HG03139 (cell line): ENCODE measurements around the gene PCED1B.

Experiments used
- ATAC-seq: cut with Tn5 transposase; IDR thresholded peaks from one replicate; pipeline ENCODE4 v1.9.1; 2021; ENCODE audit not compliant: unreplicated experiment

Gene PCED1B

DNA sequence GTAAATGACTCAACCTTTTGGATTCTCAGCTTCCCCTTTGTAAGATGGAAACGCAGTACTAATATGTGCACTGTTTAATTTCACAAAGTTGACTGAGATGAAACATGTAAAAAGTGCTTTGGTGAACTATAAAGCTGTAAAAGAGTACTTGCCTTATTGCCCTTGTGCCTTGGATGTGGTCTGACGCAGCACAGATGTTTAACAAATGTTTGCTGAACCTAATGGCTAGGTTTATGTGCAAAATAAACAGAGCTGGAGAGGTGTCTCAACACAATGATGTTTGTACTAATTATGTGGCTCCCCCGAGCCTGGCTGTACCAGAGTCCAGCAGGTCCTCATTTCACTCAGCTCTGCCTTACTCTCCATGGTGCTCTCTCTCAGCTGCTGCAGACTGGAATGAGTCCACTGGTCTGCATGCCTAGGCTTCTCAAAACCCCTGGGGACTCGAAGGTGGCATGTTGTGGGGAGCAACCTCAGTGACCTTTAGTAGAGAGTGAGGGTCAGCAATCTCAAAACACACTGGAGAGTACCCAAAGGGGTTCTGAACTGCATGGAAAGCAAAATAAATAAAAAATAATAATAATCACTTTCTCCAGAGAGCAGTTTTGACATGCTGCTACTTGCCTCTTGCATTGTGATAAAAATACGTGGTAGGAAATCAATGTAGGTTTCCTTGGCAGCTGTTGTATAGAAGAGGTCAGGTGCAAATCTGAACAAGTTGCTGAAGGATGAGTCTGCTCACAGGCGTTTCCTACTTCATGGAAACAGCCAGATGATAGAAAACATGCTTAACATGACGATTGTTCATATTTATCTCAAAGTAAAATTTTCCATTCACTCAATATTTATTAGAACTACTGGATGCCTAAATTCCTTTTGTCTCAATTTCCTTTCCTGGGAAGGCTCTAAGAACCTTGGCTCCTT, 8.9 kb downstream of the PCED1B start:
- no peak for ATAC-seq

DNA sequence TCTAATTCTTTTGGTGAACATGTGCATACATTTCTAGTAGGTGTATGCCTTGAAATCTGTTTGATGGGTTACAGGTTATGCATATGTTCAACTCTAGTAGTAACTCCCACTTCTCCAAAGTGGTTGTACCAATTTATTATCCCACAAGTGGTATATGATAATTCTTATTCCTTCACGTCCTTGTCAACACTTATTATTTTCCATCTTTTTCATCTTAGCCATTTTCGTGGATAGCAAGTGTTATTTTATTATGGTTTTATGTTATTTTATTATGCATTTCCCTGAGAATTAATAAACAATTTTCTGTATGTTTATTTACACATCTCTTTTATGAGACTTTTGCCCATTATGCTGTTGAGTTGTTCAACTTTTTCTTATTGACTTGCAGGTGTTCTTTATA, 11.6 kb downstream of the PCED1B start:
- no peak for ATAC-seq

DNA sequence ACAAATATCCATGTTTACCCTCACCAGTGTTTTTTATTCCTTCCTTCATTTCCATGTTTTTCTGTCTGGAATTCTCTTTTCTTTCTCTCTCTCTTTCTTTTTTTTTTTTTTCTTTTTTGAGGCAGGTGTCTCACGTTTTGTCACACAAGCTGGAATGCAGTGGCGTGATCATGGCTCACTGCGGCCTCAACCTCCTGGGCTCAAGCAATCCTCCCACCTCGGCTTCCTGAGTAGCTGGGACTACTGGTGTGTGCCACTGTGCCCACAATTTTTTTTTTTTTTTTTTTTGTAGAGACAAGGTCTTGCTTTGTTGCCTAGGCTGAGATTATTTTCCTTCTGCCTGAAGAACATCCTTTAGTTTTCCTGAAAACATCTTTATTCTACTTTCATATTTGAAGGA, 15.4 kb downstream of the PCED1B start:
- no peak for ATAC-seq

DNA sequence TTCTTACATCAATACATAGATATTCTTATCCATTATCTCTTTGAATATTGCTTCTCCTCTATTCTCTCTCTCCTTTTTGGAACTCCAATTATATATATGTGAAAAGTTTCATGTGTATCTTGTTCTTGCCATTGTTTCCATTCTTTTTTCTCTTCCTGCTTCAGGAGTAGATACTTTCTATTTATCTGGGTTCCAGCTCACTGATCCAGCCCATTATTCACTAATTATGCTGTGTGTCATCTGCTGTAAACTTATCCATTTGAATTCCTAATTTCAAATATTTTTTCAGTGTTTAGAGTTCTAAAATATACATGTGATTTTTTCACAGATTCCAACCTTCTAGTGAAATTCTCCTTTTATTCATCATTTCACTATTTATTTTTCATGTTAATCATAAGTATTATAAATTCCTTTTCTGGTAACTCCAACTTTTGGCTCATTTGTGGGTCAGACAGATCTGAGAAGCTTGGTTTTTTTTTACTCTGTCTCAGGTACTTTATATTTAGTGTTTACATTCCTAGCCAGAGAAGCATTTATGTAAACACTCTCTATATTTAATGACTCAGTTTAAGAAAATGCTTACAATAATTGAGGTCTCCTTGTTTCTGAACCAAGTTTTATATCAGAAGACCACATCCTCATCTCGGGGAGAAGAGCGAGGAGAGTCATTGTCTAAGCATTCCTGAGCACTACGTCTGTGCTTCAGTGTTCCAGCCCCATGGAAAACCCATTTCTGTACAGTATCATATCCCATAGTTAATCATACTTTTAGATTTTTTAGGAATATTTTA, 16.2 kb downstream of the PCED1B start:
- ATAC-seq = no peak

DNA sequence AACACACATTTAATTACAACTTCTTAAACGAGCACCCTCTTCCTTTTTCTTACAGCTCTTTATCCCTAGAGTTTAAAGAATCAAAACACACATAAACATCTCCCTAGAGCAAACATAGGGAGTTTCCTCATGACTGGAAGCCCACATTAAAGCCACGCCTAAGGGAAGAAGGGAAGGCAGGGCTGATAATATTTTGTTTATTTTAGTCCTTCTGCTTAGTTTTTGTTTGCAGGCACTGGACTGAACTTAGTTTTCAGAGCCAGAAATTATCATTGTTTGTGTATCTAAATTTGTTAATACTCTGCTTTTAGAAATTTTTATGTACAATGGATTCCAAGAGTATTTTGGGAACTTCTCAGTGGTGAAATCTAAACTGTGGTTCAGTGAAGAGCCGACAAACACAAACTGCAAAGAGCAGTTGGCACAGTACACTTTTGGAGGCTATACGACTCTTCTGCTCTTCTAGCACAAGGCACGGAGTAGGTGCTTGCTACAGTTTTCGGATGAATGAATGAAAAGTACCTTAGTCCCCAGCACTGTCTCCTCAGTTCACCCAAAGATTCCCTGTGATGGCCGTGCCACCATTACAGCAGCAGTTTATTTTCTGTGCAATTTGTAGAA, 18.0 kb downstream of the PCED1B start:
- no peak for ATAC-seq

DNA sequence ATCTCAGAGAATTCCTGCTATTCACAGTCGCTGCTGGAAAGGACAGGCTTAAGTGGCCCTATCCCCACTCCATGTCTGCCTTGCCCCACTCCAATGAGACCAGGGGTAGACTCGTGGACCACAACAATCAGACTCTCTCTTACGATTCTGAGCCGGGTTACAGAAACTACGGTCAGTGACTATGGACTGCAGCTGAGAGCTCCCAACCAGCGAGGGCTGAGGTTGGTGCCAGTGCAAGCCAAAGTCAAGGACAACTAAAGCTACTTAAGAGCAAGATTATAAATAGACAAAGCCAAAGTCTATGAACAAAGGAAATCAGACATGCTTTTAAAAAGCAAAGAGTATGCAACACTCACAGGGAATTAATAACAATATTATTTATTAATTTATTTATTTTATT, 18.7 kb downstream of the PCED1B start:
- no peak for ATAC-seq

DNA sequence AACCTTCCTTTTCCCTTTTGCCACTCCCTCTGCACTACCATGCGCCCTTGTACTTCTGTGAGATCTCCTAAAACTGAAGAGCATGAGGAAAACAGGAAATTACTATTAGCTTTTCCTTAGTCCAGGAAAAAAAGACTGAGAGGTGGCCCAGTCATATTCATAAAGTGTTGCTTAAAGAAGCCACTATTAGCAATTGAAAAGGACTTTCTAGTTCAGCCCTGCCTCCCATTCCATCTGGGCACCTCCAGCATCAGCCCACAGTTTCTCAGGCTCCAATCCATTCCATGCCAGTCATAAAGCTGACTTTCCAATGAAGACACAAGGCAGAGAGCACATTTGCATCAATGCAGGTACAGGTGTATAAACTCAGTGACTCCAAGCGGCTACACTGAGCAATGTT, 20.2 kb downstream of the PCED1B start:
- no peak for ATAC-seq

DNA sequence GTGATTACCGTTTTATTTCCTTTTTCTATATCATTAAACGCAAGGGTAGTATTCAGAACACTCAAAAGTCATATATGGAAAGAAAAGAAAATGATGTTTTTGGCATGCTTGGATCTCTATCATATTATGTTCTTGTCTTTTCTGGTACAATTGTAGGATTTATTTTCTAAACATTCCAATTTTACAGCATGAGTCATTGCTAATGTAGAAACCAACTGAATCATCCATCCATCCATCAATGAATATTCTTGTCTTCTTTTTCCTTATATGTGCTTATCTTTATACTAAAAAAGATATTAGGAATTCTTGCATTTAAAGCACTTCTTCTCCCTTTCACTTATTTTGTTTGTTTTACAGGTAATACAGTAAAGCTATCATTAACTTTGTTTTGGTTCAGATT, 20.7 kb downstream of the PCED1B start:
- ATAC-seq = no peak

DNA sequence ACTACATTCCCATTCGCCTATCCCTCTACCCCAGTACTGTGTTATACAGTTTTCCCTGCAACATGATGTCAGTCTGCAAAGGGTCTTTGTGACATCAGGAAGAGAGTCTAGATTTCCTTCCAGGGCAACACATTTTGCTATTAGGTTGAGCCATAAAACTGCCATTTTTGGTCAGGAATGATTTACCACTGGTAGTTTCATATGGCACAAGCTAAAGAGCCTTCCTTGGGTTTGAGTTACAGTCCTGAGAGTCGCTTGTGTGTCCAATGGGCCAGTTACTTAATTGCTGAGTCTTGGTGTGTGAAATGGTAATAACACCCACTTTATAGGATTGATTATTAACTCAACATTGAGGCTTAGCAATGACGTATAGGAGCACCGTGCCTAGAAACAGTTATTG, 23.0 kb downstream of the PCED1B start:
- ATAC-seq = no peak

DNA sequence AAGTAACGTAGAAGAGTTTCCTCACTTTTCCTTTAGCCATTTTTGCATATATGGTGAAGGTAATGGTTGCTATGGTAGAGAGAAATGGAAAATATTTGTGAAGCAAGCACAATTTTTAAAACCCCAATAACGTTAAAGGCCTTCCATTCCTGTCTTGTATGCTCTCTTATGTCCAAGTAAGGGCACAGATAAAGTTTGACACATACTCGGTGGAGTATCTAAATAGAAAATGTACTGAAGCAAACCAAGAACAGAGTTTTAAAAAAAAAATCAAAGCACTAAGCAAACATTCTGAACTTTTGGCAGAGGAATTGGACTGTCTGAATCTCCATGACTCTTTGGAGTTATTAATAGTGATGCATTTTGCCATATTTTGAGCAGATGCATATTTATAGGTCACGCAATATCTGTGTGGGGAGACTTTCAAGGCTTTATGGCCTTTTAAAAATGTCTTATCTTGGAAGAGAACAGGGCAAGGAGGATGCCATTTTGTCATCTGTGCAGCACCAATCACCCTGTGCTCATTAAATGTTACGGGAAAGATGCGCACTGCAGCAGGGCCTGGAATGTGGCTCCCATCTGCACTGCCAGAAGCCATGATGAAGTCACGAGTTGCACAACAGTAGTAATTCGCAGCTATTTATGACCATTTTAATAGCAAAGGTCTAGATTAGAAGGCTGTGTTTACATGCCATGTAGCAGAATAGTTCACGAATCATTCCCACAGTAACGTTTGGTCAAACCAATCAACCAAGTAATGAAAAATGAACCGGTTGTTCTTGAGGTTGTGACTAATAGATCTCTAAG, 23.6 kb downstream of the PCED1B start:
- ATAC-seq = no peak

DNA sequence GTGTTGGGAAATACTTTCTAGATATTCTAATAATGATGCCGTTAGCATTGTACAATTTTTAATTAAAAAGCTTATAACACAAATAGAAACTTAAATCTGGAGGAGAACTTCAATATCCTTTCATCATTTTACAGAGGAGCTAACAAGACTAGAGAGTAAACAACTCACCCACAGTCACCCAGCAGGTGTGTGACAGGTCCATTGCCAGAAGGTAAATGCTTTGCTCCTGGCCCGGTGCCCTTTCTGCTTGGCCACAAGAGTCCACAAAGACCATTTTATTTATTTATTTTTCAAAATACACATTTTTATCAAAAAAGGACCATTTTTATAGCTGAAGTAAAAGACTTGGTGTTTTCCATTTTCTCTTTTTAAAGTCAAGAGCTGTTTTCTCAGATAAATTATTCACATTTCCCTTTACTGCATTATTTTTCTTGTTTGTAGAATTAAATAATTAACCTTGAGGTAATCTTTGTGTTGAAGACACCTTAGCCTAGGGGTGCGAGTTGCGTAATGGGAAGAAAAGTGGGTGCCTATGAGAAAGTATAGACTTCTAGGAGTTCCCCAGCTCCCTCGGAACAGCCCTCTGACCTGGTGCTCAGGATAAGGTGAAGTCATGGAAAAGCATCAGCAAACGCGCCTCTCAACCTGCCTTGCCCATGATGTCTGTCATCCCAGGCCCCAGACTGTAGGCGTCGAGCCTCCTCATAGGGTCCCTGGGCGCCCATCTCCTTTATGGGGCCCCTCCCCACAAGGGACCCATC, 26.7 kb downstream of the PCED1B start:
- no peak for ATAC-seq

DNA sequence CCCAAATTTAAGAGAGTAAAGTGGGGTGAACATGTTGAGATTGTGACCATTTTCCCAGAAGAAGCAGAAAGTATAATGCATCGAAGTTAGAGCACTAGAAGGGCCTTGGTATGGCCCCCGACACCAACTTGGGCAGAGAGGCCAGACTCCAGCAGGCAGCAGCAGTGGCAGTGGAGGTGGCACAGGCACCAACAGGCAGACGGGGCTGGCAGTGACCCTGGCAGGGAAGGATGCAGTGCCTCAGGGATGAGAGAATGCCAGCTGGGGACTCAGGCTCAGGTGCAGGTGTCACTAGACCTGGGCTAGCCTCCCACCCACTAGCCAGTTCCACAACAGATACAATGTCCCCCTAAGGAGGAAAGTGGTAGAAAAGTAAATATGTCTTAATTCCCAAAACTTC, 28.0 kb downstream of the PCED1B start:
- no peak for ATAC-seq

DNA sequence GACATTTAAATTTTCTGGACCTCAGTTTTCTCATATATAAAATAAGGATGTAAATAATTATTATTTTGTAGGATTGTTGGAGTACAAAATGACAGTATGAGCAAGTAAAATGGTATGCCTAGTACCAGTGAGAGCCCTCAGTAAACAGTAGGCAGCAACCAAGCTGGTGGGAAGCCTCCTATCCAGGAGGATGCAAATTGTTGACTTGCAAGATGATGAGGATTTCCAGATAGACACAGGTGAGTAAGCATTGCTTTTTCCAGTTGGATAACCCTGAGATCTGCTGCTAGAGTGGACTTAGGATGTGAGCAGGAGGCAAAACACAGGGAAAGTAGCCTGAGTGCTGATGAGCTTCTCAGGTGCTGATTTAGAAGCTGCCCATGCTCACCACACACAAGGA, 28.5 kb downstream of the PCED1B start:
- ATAC-seq = no peak

DNA sequence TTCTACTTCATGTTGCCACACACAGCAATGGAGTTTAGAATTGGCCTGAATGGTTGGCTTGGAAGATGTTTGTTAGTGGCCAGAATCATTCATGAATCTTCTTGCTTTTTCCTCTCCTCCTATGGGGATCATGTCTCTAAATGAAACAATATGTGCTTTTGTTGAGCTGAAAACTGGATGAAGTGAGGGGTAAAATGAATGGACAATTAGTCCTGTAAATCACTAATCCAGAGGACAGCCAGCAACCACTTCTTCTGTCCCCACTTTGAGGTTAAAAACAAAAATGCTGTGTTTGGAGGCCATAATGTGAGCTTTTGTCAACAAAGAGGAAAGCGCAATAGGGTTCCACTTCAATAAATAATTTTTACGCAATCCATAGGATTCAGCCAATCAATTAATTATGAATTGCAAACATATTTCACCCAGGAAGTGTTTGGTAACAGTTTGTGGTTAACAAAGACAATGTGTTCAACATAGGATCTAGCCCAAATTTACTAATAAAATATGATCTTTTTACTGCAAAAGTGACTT, 30.7 kb downstream of the PCED1B start:
- no peak for ATAC-seq

DNA sequence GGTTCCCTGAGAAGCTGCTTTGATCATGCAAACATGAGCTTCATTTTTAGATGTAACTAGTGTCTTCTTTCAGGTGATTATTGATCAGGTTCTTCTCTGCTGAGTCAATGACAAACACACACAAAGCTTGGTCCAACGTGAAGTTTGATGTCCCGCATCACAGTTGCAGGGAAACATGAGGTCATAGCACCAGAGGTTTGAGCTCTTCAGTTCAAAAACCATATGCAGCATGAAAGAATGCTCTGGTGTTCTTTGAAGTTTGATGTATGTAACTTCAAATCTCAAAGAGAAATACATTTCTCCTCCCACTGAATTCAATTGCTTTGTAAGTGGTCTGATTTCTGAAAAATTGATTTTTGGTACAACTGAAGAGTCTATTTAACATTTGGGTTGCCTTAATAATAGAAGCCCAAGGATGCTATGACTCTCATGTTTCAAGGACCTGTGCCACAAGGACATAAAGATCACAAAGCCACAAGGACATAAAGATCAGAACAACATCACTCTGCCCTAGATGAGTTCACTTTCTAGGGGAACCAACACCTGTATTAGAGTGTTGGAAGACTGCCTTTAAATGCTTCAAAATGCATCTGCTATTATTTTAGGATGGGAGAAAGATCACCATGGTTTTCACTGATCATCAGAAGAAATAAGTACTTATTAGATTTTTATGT, 31.4 kb downstream of the PCED1B start:
- no peak for ATAC-seq

DNA sequence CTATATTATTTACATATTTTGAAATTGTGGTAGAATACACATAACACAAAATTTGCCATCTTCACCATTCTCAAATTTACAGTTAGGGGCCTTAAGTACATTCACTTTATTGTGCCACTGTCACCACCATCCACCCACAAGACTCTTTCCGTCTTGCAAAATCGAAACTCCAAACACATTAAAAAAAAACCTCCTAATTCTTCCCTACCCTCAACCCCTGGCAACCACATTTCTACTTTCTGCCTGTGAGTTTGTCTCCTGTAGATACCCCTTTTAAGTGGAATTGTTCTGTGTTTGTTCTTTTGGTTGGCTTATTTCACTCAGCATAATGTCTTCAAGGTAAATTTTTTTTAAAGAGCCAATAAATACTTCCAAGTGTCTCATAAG, 32.0 kb downstream of the PCED1B start:
- ATAC-seq = no peak

DNA sequence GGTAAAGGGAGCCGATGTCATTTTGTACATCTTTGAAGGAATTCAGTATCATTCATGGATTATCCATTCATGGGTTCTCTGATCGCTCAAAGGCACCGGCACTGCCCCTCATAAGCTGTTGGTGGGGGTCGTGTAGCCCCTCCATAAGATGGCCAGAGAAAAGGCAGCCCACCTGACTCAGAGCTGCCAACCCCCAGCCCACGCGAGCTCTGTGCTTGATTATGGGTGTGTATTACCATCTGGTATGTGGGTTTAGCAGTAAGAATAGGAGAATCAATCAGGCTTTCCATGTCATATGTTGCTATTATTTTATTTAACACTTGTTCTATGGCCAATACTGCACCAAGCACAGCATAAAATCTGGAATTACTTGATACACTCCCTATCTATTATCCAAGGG, 32.4 kb downstream of the PCED1B start:
- no peak for ATAC-seq

DNA sequence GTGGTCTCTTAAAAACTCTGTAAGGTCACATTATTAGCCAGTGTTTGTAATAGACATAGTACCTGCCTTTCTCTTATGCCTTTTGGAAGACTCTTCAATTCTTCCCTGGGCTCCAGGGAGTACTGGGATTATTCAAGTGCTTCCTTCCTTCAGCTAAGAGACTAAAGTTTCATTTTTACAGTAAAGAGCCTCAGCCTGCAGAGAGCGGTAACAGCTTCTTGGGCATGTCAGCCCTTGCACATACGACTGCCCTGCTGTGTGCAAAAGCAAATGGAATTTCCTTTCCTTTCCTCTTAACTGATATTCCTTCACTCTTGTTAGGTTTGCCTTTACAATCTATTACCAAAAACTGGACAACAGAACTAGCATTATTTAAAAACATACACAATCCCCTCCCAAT, 33.3 kb downstream of the PCED1B start:
- no peak for ATAC-seq

DNA sequence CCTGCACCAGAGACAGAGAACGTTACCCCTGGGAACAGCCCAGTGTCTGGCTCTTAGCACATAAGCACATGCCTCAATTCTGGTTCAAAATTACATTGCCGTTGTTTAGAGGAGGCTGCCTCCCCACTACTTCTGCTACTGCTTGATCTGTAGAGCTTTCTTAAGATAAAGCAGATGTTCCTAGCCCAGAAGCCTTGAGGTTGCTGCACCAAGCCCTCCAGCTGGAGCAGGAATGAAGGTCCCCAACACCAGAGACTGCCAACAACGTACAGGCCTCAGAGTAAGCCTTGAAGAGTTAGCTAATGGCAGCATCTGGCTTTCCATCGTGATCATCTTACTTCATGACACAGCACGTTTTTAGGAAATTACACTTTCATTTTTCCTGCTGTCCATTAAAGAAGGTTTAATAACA, 35.1 kb downstream of the PCED1B start:
- no peak for ATAC-seq
